ENCODE measurements around the gene RSAD2.

DNA sequence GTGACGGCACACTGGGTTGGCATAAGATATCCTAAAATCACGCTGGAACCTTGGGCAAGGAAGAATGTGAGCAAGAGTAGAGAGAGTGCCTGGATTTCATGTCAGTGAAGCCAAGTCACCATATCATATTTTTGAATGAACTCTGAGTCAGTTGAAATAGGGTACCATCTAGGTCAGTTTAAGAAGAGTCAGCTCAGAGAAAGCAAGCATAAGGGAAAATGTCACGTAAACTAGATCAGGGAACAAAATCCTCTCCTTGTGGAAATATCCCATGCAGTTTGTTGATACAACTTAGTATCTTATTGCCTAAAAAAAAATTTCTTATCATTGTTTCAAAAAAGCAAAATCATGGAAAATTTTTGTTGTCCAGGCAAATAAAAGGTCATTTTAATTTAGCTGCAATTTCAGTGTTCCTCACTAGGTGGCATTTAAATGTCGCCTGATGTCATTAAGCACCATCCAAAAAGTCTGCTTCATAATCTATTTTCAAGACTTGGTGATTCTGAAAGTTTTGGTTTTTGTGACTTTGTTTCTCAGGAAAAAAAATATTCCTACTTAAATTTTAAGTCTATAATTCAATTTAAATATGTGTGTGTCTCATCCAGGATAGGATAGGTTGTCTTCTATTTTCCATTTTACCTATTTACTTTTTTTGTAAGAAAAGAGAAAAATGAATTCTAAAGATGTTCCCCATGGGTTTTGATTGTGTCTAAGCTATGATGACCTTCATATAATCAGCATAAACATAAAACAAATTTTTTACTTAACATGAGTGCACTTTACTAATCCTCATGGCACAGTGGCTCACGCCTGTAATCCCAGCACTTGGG, 19.6 kb downstream of the RSAD2 start:
- TF ChIP-seq, protein P1, sequence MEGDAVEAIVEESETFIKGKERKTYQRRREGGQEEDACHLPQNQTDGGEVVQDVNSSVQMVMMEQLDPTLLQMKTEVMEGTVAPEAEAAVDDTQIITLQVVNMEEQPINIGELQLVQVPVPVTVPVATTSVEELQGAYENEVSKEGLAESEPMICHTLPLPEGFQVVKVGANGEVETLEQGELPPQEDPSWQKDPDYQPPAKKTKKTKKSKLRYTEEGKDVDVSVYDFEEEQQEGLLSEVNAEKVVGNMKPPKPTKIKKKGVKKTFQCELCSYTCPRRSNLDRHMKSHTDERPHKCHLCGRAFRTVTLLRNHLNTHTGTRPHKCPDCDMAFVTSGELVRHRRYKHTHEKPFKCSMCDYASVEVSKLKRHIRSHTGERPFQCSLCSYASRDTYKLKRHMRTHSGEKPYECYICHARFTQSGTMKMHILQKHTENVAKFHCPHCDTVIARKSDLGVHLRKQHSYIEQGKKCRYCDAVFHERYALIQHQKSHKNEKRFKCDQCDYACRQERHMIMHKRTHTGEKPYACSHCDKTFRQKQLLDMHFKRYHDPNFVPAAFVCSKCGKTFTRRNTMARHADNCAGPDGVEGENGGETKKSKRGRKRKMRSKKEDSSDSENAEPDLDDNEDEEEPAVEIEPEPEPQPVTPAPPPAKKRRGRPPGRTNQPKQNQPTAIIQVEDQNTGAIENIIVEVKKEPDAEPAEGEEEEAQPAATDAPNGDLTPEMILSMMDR (IDR thresholded peaks at IDR 0.05; ENCODE audit: low read length), result peak; percentile 65
- no peak for TF ChIP-seq EZH2 (IDR thresholded peaks at IDR 0.05; ENCODE audit: borderline replicate concordance, low read length)
